Activated CD4-positive, CD25-positive, alpha-beta regulatory T cell treated with anti-CD3 and anti-CD28 coated beads, Interleukin-2, amount 50 U/mL, for 24 hours (primary cell): ENCODE data around the gene UBQLNL.

ENCODE experiments used
- ATAC-seq, 2 donors: fragments of 150-1000 bp; cut with Tn5 transposase; one replicate each; pipeline ENCODE4 v1.10.0; 2021; ENCODE audit warnings: mild to moderate bottlenecking in 1 of 2, moderate library complexity in 1 of 2

Gene UBQLNL

GRCh38 chr11:5507177-5507932, 9.1 kb downstream of the UBQLNL start:
- no peak for ATAC-seq

- no peak for ATAC-seq
Observed at GRCh38 chr11:5505363-5506048, 11.0 kb downstream of the UBQLNL start.

GRCh38 chr11:5504403-5504921, 12.0 kb downstream of the UBQLNL start:
- no peak for ATAC-seq

- no peak for ATAC-seq
Observed at GRCh38 chr11:5500393-5500801, 16.1 kb downstream of the UBQLNL start.

- no peak for ATAC-seq
Observed at GRCh38 chr11:5499671-5500070, 16.8 kb downstream of the UBQLNL start.

GRCh38 chr11:5489576-5490357, 26.7 kb downstream of the UBQLNL start:
- no peak for ATAC-seq

- ATAC-seq: no peak
Observed at GRCh38 chr11:5488798-5489399, 27.6 kb downstream of the UBQLNL start.

GRCh38 chr11:5488385-5488784, 28.1 kb downstream of the UBQLNL start, which contains the start of gene OR52D1:
OR52D1 (plus strand) TSS chr11:5488685; CDS start chr11:5488707, 22 bp downstream.
- ATAC-seq: no peak

GRCh38 chr11:5486421-5486820, 30.1 kb downstream of the UBQLNL start:
- ATAC-seq: peak in 1 of 2 donors; percentile 10

- ATAC-seq: no peak
Observed at GRCh38 chr11:5486003-5486402, 30.5 kb downstream of the UBQLNL start.

- no peak for ATAC-seq
Observed at GRCh38 chr11:5476186-5476819, 40.2 kb downstream of the UBQLNL start.

GRCh38 chr11:5473921-5474320, 42.6 kb downstream of the UBQLNL start:
- ATAC-seq: no peak

- no peak for ATAC-seq
Observed at GRCh38 chr11:5467527-5467926, 49.0 kb downstream of the UBQLNL start.
